GM18867 (cell line): ENCODE measurements around the gene TMEM25.
"Not testable (repeated sequence)": the region's sequence is repeated elsewhere in the genome, so short reads cannot be mapped to it uniquely, and the experiment has no call there.

ENCODE experiments used
- ATAC-seq: cut with Tn5 transposase; IDR thresholded peaks from one replicate; pipeline ENCODE4 v1.9.1; 2021; ENCODE audit warnings: mild to moderate bottlenecking, moderate library complexity; ENCODE audit not compliant: unreplicated experiment

TMEM25 gene

GRCh38 chr11:118530683-118531596 lies at the start of gene TMEM25:
TMEM25 (plus strand) TSS chr11:118531192; CDS start chr11:118531802, 610 bp downstream.
- peak; percentile 75 for ATAC-seq

GRCh38 chr11:118481238-118481637 lies 49.8 kb upstream of the TMEM25 start:
- ATAC-seq, result not testable (repeated sequence)

- no peak for ATAC-seq
Observed at GRCh38 chr11:118484405-118484804, 46.6 kb upstream of the TMEM25 start.

- ATAC-seq, result no peak
Observed at GRCh38 chr11:118485273-118485672, 45.7 kb upstream of the TMEM25 start.

- ATAC-seq, result no peak
Observed at GRCh38 chr11:118488480-118489109, 42.4 kb upstream of the TMEM25 start.

- ATAC-seq, result no peak
Observed at GRCh38 chr11:118491041-118491440, 40.0 kb upstream of the TMEM25 start.

- ATAC-seq, result no peak
Observed at GRCh38 chr11:118497831-118498230, 33.2 kb upstream of the TMEM25 start.

- ATAC-seq, result no peak
Observed at GRCh38 chr11:118503216-118503615, 27.8 kb upstream of the TMEM25 start.

GRCh38 chr11:118511601-118512000 lies 19.4 kb upstream of the TMEM25 start:
- no peak for ATAC-seq

GRCh38 chr11:118514103-118514502 lies 16.9 kb upstream of the TMEM25 start:
- ATAC-seq, result no peak

GRCh38 chr11:118519549-118519948 lies 11.4 kb upstream of the TMEM25 start:
- ATAC-seq, result no peak

- peak; percentile 72 for ATAC-seq
Observed at GRCh38 chr11:118521892-118522311, 9.1 kb upstream of the TMEM25 start.

GRCh38 chr11:118522571-118523072 lies 8.4 kb upstream of the TMEM25 start:
- no peak for ATAC-seq

- no peak for ATAC-seq
Observed at GRCh38 chr11:118524356-118524755, 6.6 kb upstream of the TMEM25 start.

- ATAC-seq, result no peak
Observed at GRCh38 chr11:118524757-118525470, 6.1 kb upstream of the TMEM25 start.

- ATAC-seq, result no peak
Observed at GRCh38 chr11:118526688-118527087, 4.3 kb upstream of the TMEM25 start.

GRCh38 chr11:118527109-118527508 lies 3.9 kb upstream of the TMEM25 start, which contains the start of gene TTC36:
TTC36 (plus strand) TSS chr11:118527474; CDS start chr11:118527495, 21 bp downstream.
- ATAC-seq, result no peak

- no peak for ATAC-seq
Observed at GRCh38 chr11:118528511-118528910, 2.5 kb upstream of the TMEM25 start.

GRCh38 chr11:118529584-118530175 lies 1.3 kb upstream of the TMEM25 start:
- no peak for ATAC-seq

GRCh38 chr11:118530180-118530682 lies 761 bp upstream of the TMEM25 start:
- ATAC-seq, result no peak
